ENCODE measurements around the gene GNG4. TPM values are rescaled to one million over a fixed set of nuclear protein-coding genes. Genes with fewer than 3 reads are reported as not detected.
A peak's percentile ranks its signal among the peaks of the same experiment; 100 is the strongest.
"Not testable (repeated sequence)": the region's sequence is repeated elsewhere in the genome, so short reads cannot be mapped to it uniquely, and the experiment has no call there.

The GNG4 gene
- total RNA-seq, 1 experiment from 2014 or later: 3.2 TPM

- no peak for DNase-seq (ENCODE audit: low spot score)
These were observed 64.6 kb downstream of the GNG4 start for GRCh38 chr1:235584973-235585372.

GRCh38 chr1:235583511-235584001 is 66.0 kb downstream of the GNG4 start:
- DNase-seq (ENCODE audit: low spot score): peak; percentile 15

GRCh38 chr1:235582130-235582529 is 67.5 kb downstream of the GNG4 start:
- no peak for DNase-seq (ENCODE audit: low spot score)

- no peak for DNase-seq (ENCODE audit: low spot score)
These were observed 69.7 kb downstream of the GNG4 start for GRCh38 chr1:235579891-235580290.

- no peak for DNase-seq (ENCODE audit: low spot score)
These were observed 74.0 kb downstream of the GNG4 start for GRCh38 chr1:235575597-235575996.

GRCh38 chr1:235573880-235574279 is 75.7 kb downstream of the GNG4 start:
- DNase-seq (ENCODE audit: low spot score): no peak

GRCh38 chr1:235572971-235573370 is 76.6 kb downstream of the GNG4 start:
- not testable (repeated sequence) for DNase-seq (ENCODE audit: low spot score)

GRCh38 chr1:235571482-235571881 is 78.1 kb downstream of the GNG4 start:
- DNase-seq (ENCODE audit: low spot score): no peak

- DNase-seq (ENCODE audit: low spot score): no peak
These were observed 81.6 kb downstream of the GNG4 start for GRCh38 chr1:235567812-235568503.

- DNase-seq (ENCODE audit: low spot score): no peak
These were observed 83.5 kb downstream of the GNG4 start for GRCh38 chr1:235566084-235566483.

- no peak for DNase-seq (ENCODE audit: low spot score)
These were observed 86.0 kb downstream of the GNG4 start for GRCh38 chr1:235563513-235564061.

GRCh38 chr1:235562589-235562988 is 87.0 kb downstream of the GNG4 start:
- DNase-seq (ENCODE audit: low spot score): no peak

- no peak for DNase-seq (ENCODE audit: low spot score)
These were observed 90.9 kb downstream of the GNG4 start for GRCh38 chr1:235558621-235559169.

- DNase-seq (ENCODE audit: low spot score): no peak
These were observed 92.1 kb downstream of the GNG4 start for GRCh38 chr1:235557495-235557894.

GRCh38 chr1:235556807-235557206 is 92.8 kb downstream of the GNG4 start:
- DNase-seq (ENCODE audit: low spot score): no peak

- DNase-seq (ENCODE audit: low spot score): no peak
These were observed 96.5 kb downstream of the GNG4 start for GRCh38 chr1:235553112-235553551.

- DNase-seq (ENCODE audit: low spot score): no peak
These were observed 97.4 kb downstream of the GNG4 start for GRCh38 chr1:235552146-235552716.

GRCh38 chr1:235549351-235550139 is 100.0 kb downstream of the GNG4 start:
- no peak for DNase-seq (ENCODE audit: low spot score)

- DNase-seq (ENCODE audit: low spot score): not testable (repeated sequence)
These were observed 103.0 kb downstream of the GNG4 start for GRCh38 chr1:235546369-235547155.

- no peak for DNase-seq (ENCODE audit: low spot score)
These were observed 104.2 kb downstream of the GNG4 start for GRCh38 chr1:235545292-235545930.

- DNase-seq (ENCODE audit: low spot score): not testable (repeated sequence)
These were observed 106.7 kb downstream of the GNG4 start for GRCh38 chr1:235542845-235543244.

All from A172 (cell line).